ENCODE measurements around the gene NDUFS4.
"Not testable (repeated sequence)": the region's sequence is repeated elsewhere in the genome, so short reads cannot be mapped to it uniquely, and the experiment has no call there.

Gene NDUFS4

DNA sequence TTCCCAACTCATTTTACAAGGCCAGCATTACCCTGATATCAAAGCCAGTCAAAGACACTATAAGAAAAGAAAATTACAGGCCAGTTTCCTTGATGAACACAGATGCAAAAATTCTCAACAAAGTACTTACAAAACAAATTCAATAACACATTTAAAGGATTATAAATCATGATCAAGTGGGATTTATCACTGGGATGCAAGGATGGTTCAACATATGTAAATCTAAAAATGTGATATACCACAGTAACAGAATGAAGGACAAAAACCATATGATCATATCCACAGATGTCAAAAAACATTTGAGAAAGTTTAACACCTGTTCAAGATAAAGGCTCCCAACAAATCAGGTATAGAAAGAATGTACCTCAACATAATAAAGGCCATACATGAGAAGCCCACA is 130.6 kb downstream of the NDUFS4 start:
- no peak for DNase-seq (ENCODE audit: low read depth)
- H3K4me3 ChIP-seq (ENCODE audit: low read depth, low read length), result no peak overlapping the region
- TF ChIP-seq MYC (IDR thresholded peaks at IDR 0.05; ENCODE audit: low read depth, low read length) (no peak), CTCF (IDR thresholded peaks at IDR 0.05; ENCODE audit: low read depth, low read length) (no peak), POLR2A (IDR thresholded peaks at IDR 0.05; ENCODE audit: extremely low read depth, insufficient read length) (no peak)
- TF ChIP-seq, protein P1, sequence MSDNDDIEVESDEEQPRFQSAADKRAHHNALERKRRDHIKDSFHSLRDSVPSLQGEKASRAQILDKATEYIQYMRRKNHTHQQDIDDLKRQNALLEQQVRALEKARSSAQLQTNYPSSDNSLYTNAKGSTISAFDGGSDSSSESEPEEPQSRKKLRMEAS (IDR thresholded peaks at IDR 0.05; ENCODE audit: low read depth, low read length), result no peak

GRCh38 chr5:53694520-53695022 is 134.1 kb downstream of the NDUFS4 start:
- no peak for TF ChIP-seq POLR2A (IDR thresholded peaks at IDR 0.05; ENCODE audit: extremely low read depth, insufficient read length)
- TF ChIP-seq CTCF (IDR thresholded peaks at IDR 0.05; ENCODE audit: low read depth, low read length), result no peak
- TF ChIP-seq, protein P1 (IDR thresholded peaks at IDR 0.05; ENCODE audit: low read depth, low read length), result no peak
- TF ChIP-seq MYC (IDR thresholded peaks at IDR 0.05; ENCODE audit: low read depth, low read length), result no peak
- H3K4me3 ChIP-seq (ENCODE audit: low read depth, low read length), result no peak overlapping the region
- no peak for DNase-seq (ENCODE audit: low read depth)

DNA sequence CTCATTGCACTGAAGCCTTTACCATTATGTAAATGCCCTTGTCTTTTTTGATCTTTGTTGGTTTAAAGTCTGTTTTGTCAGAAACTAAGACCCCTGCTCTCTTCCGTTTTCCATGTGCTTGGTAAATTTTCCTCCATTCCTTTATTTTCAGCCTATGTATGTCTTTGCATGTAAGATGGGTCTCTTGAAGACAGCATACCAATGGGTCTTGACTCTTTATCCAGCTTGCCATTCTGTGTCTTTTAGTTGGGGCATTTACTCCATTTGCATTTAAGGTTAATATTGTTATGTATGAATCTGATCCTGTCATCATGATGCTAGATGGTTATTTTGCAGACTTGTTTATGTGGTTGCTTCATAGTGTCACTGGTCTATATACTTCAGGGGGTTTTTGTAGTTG is 150.0 kb downstream of the NDUFS4 start:
- not testable (repeated sequence) for DNase-seq (ENCODE audit: low read depth); H3K4me3 ChIP-seq (ENCODE audit: low read depth, low read length)

GRCh38 chr5:53712327-53712726 is 151.9 kb downstream of the NDUFS4 start:
- no peak overlapping the region for H3K4me3 ChIP-seq (ENCODE audit: low read depth, low read length)
- TF ChIP-seq CTCF (IDR thresholded peaks at IDR 0.05; ENCODE audit: low read depth, low read length) (no peak), MYC (IDR thresholded peaks at IDR 0.05; ENCODE audit: low read depth, low read length) (no peak), POLR2A (IDR thresholded peaks at IDR 0.05; ENCODE audit: extremely low read depth, insufficient read length) (no peak)
- TF ChIP-seq, protein P1 (IDR thresholded peaks at IDR 0.05; ENCODE audit: low read depth, low read length), result no peak

GRCh38 chr5:53713978-53714666 is 153.7 kb downstream of the NDUFS4 start:
- TF ChIP-seq, protein P1 (IDR thresholded peaks at IDR 0.05; ENCODE audit: low read depth, low read length), result no peak
- DNase-seq (ENCODE audit: low read depth), result no peak
- no peak overlapping the region for H3K4me3 ChIP-seq (ENCODE audit: low read depth, low read length)

More at GRCh38 chr5:53712327-53712726, 151.9 kb downstream of the NDUFS4 start:
- no peak for DNase-seq (ENCODE audit: low read depth)

DNA sequence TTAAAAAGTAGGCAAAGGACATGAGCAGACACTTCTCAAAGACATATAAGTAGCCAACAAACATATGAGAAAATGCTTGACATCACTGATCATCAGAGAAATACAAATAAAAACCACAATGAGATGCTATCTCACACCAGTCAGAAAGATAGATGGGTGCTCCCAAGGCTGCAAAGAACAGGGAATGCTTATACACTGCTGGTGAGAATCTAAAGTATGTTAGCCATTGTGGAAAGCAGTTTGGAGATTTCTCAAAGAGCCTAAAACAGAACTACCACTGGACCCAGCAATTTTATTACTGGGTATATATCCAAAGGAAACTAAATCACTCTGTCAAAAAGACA is 154.2 kb downstream of the NDUFS4 start:
- DNase-seq (ENCODE audit: low read depth), result no peak
- TF ChIP-seq POLR2A (IDR thresholded peaks at IDR 0.05; ENCODE audit: extremely low read depth, insufficient read length) (no peak), MYC (IDR thresholded peaks at IDR 0.05; ENCODE audit: low read depth, low read length) (no peak), CTCF (IDR thresholded peaks at IDR 0.05; ENCODE audit: low read depth, low read length) (no peak)
- TF ChIP-seq, protein P1 (IDR thresholded peaks at IDR 0.05; ENCODE audit: low read depth, low read length), result no peak
- H3K4me3 ChIP-seq (ENCODE audit: low read depth, low read length), result no peak overlapping the region

DNA sequence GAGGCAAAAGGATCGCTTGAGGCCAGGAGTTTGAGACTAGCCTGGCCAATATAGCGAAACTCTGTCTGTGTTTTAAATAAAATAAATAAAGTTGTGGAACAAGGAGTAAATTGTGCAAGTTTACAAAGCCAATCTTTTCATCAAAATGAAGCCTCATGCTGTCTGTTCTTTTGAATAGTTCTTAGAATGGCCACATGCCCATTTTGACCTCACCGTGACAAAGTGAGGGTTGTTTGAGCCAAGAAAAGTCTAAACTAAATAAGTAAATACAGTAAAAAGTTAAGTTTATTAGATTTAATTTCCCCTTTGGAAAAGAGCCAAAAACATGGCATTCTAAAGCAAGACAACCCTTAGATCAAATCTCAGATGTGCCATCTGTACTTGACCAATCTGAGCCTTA is 165.7 kb downstream of the NDUFS4 start:
- no peak for DNase-seq (ENCODE audit: low read depth)
- TF ChIP-seq, protein P1 (IDR thresholded peaks at IDR 0.05; ENCODE audit: low read depth, low read length), result no peak
- no peak overlapping the region for H3K4me3 ChIP-seq (ENCODE audit: low read depth, low read length)

All from NB4 (cell line).